Activated naive CD4-positive, alpha-beta T cell treated with Interleukin-2 at 50 U/mL for 16 hours (primary cell): Measurements from ENCODE around the gene PAX1.
A peak's percentile ranks its signal among the peaks of the same experiment; 100 is the strongest.

Experiments
- DNase-seq: peaks from one replicate; pipeline ENCODE4 v3.0.0-alpha.2; 2020

The PAX1 gene

GRCh38 chr20:21703717-21704407, 1.6 kb upstream of the PAX1 start:
- DNase-seq = no peak

- no peak for DNase-seq
Observed at GRCh38 chr20:21704408-21705385, 767 bp upstream of the PAX1 start.

DNA sequence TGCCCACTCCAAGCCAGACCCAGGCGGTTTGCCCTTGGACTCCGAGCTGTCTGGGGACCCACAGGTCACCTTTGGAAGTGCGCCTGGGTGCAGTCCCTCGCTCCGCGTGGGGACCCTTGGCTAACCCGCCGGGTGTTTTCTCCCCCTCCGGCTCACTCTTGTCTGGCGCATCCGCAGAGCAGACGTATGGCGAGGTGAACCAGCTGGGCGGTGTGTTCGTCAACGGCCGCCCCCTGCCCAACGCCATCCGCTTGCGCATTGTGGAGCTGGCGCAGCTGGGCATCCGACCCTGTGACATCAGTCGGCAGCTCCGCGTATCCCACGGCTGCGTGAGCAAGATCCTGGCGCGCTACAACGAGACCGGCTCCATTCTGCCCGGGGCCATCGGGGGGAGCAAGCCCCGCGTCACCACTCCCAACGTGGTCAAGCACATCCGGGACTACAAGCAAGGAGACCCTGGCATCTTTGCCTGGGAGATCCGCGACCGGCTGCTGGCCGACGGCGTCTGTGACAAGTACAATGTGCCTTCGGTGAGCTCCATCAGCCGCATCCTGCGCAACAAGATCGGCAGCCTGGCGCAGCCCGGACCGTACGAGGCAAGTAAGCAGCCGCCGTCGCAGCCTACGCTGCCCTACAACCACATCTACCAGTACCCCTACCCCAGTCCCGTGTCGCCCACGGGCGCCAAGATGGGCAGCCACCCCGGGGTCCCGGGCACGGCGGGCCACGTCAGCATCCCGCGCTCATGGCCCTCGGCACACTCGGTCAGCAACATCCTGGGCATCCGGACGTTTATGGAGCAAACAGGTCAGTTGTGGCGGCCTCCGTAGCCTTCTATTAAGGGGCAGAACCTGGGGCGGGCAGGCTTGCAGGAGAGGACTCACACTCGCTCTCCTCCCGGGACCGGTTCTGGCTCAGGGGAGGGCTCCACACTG, 1.1 kb downstream of the PAX1 start:
- DNase-seq = no peak

DNA sequence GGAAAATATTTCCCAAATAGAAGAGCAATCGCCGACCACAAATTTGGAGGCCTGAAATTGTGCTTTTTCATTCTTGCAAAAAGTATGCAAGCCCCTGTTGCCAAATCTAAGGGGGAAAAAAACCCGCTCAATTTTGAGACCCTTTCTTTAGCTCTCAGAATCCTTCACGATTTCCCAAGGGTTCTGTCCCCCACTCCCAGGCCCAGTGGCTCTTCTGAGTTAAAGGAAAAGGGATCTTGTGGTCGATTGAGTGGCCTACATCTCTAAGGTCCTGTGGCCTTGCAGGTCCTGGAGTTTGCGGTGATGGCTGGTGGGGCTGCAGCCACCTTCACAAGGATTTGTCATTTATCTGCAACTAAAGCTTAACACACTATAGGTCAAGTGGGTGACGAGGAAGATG, 1.8 kb downstream of the PAX1 start:
- DNase-seq = no peak

GRCh38 chr20:21707999-21708737, 2.7 kb downstream of the PAX1 start:
- DNase-seq = no peak

DNA sequence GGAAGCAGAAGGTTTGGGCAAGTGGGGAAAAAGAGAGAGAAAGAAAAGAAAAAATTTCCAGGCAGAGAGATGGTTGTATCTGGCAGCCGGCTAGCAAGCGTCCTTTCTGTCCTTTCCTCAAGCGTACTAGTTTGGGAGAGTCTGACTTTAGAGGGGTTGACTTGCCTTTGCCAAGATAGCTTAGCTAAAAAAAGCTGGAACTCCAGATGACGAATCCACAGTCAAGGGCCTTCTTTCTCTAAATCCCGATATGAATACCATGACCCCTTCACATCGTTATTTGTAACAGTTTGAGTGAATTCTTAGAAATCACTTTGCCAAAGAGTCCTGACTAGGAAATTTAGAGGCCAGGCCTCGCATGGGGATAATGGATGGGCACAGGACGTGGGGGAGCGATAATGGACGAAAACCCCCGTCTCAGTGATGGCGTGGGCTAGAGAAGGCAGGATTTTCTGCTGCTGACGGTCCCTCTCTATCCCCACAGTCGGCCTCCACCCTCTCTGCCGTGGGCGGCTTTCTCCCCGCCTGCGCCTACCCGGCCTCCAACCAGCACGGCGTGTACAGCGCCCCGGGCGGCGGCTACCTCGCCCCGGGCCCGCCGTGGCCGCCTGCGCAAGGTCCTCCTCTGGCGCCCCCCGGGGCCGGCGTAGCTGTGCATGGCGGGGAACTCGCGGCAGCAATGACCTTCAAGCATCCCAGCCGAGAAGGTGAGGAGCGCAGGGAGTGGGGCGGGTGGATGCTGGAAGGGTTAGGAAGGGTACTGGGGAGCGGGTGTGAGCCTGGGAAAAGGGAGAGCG, 3.5 kb downstream of the PAX1 start:
- no peak for DNase-seq

DNA sequence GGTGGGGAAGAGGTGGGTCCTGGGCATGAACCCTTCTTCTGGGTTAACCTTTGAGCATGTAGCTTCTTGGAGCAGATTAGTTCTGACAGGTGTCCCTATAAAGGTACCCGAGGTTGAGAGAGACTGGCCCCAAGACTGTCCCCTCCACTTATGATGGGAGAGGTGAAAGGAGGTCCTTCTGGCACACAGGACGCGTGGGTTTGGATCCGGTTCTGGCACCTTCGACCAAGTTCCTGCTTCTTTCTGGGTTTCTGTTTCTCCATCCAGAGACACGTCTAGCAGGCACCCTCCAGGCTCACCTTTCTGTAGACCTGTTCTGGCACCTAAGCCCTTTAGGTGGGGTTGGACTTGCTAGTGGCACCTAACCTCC, 4.1 kb downstream of the PAX1 start:
- no peak for DNase-seq

DNA sequence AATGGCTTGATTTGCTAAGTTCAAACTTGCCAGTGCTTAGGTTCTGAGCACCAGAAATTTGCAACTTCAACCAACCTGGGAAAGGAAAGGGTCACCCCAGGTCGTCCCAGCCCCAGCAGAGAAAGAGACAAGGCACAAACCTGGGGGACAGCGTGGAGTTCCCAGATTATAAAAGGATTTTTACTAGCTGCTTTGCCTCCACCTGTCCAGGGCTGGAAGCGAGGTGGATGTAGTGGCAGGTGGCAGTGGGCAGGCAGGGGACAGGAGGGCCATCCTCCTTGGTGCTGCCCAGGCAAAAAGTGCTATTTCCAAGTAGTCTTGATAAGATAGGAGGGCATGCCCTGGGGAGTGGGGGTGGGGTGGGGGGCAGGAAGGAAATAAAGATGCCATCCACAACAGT, 4.9 kb downstream of the PAX1 start:
- no peak for DNase-seq

GRCh38 chr20:21710863-21711431, 5.5 kb downstream of the PAX1 start:
- no peak for DNase-seq

DNA sequence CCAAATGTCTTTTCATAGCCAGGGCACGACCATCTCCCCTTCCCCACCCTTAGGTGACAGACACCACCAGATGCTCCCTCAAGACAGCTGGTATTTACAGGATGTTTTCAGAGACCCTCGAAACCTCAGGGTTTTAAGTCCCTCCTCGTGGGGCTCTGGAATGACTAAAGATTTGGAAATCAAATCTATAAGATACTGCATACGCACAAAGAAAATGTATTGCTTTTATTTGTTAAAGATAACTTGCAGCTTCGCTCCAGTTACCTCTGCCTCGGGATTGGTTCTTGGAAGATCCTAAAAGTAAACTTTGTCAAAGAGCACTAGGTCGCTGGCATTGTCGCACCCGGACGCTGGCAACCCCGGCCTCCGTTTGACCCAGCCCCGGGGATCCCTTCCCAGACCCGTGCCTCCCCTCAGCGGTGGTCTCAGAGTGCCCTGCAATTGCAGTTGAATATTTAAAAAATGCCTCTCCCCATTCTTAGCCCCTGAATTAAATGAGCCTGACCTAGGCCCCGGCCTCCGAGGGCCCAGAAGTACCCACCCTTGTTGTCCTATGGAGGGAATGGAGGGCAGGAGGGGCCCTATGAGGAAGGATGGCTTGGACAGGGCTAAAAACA, 7.1 kb downstream of the PAX1 start:
- no peak for DNase-seq

- no peak for DNase-seq
Observed at GRCh38 chr20:21713470-21713869, 8.0 kb downstream of the PAX1 start.

GRCh38 chr20:21713901-21714296, 8.4 kb downstream of the PAX1 start:
- DNase-seq = no peak

DNA sequence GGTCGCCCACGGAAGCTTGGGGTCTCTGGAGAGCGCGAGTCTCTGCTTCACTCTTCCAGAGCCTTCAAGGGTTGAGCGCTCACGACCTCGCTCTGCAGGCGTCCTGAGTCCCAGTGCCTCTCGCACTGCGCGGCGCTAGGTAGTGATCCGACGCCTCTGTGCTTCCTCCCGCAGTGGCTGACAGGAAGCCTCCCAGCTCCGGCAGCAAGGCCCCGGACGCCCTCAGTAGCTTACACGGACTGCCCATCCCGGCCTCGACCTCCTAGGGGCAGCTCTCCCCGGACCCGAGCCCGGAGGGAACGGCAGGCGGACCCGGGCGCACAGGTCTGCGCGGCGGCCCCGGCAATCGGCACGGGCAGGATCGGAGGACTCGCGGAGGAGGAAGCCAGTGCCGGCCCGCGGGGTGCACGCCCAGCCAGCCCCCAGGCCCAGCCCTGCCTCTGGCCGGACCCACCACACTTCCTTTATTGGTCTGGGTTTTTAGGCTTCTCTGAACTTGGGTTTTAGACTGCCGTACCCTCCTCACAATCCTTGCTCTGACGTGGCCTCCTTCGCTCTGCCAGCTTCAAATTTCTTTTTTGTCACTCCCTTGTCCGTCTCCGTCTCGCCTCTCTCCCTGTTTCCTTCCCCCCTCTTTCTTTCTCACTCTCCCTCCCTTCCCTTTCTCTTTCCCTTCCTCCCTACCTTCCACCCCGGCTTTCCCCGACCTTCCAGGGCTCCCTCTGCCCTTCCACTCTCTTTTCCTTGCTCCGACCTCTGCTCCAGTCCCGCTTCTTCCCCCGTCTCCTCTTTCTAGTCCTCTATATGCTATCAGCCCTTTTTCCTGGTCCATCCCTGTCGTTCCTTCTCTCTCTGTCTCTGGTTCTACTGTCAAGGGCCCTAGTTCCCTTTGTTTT, 9.1 kb downstream of the PAX1 start:
- no peak for DNase-seq

DNA sequence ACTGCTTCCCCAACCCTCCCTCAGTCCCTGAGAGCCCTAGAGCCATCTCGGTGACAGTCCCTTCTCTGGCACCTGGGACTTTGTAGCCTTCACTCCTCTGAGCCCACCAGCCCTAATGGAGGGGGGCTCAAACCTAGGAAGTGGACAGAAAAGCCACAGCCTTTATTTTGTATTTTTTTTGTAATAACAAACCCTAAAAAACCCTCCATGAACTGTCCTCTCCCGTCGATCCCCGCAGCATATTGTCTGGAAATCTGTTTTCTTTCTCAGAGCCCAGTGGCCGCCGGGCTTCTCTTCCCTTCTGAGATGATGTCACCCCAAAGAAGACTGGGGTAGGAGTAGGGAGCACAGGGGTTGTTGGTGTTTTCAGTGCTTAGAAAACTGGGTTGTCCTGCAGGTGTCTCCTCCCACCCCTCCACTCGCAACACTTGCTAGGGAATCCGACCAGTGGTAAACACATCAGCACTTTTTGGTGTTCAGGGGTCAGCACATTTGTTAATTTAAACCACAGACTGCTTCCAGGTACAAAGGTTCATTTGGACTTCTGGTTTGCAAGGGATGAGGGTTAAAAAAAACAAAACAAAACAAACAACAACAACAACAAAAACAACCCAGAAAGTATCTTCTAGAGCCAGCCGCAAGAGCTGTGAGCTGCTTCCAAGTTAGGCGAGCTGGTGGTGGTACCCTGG, 9.9 kb downstream of the PAX1 start:
- no peak for DNase-seq

DNA sequence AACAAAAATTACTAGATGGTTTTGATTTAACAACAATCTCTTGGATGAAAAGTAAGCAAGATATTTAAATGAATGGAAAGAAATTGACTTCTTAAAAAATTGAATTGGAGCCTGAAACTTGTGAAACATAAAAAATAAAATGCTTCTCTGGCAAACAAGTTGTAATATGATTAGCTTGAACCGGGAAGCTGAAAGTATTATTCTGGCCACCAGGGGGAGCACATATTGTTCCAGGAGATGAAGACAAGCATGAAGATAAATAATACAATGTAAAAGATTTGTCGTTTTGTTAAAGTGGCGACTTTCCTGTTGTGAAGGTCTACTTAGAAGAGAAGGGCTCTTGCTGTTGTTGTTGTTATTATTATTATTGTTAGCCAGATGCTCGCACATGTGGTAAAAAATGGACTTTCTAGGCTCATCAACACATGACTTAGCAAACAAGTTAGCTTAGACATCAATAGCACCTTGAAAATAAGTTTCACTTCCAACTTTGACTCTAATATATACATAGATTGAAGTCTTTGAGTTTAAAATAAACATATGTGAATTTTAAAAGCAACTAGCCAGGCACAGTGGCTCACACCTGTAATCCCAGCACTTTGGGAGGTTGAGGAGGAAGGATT, 14.2 kb downstream of the PAX1 start:
- DNase-seq = peak; percentile 15

DNA sequence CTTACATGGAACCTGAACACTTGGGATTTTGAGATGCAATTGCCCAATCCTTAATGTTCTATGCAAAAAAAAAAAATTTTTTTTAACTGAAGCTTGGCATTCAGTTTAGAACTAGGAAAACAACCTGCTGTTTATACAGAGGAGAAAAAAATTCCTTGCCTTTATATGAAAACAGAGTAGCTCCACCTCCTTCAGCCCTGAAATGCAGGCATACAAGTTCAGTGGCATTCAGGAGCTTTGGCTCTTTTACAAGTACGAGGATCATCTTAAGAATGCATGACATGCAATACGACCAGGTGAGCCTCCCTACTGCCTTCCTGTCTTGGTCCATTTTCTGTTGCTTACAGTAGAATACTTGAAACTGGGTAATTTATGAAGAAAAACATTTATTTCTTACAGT, 20.4 kb downstream of the PAX1 start:
- no peak for DNase-seq

DNA sequence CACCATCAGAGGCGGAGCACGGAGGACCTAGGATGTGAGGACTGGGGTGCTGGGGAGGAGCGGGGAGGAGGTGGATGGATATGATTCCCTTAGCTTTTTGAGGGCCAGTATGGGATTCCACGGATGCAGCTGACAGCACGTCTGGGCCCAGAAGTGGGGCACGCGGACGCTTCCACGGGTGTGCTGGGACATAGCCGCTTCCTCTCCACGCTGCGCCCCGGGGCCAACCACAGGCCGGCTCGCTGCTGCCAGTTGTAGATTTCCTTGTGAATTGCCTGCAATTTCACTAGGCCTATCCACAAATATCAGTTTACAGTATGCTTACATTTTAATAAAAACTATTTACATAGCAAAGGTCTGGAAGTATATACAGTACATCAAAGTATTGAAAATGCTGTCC, 23.9 kb downstream of the PAX1 start:
- DNase-seq = no peak

DNA sequence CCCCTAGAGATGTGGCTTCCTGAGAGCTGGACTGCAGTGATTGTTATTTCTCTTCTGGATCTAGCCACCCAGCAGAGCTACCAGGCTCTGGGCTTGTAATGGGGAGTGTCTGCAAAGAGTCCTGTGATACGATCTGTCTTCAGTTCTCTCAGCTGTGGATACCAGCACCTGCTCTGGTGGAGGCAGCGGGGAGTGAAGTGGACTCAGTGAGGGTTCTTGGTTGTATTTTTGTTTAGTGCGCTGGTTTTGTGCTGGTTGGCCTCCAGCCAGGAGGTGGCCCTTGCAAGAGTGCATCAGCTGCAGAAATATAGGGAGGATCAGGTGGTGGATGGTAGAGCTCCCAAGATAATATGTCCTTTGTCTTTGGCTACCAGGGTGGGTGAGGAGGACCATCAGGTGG, 33.7 kb downstream of the PAX1 start:
- DNase-seq = no peak

DNA sequence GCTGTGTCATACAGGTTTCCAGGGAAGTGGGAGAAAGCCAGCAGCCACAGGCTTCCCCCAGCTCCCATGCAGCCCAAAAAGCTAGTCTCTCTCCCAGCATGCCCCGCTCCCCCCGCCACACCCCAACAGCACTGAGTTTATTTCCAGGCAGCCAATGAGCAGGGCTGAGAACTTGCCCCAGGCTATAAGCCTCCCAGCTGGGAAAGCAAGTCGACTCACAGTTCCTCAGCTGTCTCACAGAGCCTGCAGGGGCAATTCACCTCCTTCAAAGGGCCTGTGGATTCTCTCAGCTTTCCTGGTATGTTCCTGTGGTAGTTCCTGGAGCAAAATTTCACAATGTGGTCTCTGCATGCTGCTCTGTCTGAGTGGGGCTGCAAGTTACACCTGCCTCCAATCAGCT, 34.2 kb downstream of the PAX1 start:
- no peak for DNase-seq
